HFFc6 (cell line): ENCODE results near the gene PRKCE. TPM values are rescaled to one million over a fixed set of nuclear protein-coding genes. Genes with fewer than 3 reads are reported as not detected.

Source experiments
- DNase-seq: peaks from one replicate; pipeline ENCODE4 v3.0.0-alpha.2; 2018
- H3K27ac Mint-ChIP-seq: 2 replicates; pipeline ENCODE4 v1.8.0; 2020; ENCODE audit warnings: mild to moderate bottlenecking, mixed read lengths
- H3K27me3 Mint-ChIP-seq: 2 replicates; pipeline ENCODE4 v1.8.0; 2021; ENCODE audit warnings: mild to moderate bottlenecking, moderate library complexity, mixed read lengths; ENCODE audit not compliant: insufficient read depth
- H3K36me3 Mint-ChIP-seq: 2 replicates; pipeline ENCODE4 v1.8.0; 2021; ENCODE audit warnings: low read depth, mixed read lengths
- H3K4me1 Mint-ChIP-seq: 2 replicates; pipeline ENCODE4 v1.8.0; 2020; ENCODE audit warnings: low read depth, mixed read lengths
- H3K4me3 Mint-ChIP-seq: 2 replicates; pipeline ENCODE4 v1.8.0; 2020; ENCODE audit warnings: mild to moderate bottlenecking, moderate library complexity, mixed read lengths
- H3K9me3 Mint-ChIP-seq: 2 replicates; pipeline ENCODE4 v1.8.0; 2020; ENCODE audit warnings: mild to moderate bottlenecking, mixed read lengths
- CTCF ChIP-seq: fragments of 200-600 bp; sonication (generic); IDR thresholded peaks from 2 replicates; pipeline ENCODE4 v1.5.0; 2021; ENCODE audit warnings: antibody characterized with exemption, mild to moderate bottlenecking
- total RNA-seq, 6 experiments: library from RNA; stranded (reverse); fragmentation: NEBNext Ultra II Directional; extraction: Animal tissue kit (Norgen Biotek cat#: 25700); gene quantifications; 2 replicates in 1 of 6; 3 replicates in 5 of 6; pipeline ENCODE4 v1.2.3, GENCODE V29; 2021

Gene PRKCE
- total RNA-seq, 6 experiments from 2014 or later = 10.8 to 13.7 (median 12.0) TPM

- Mint-ChIP-seq H3K4me1 (peaks cover 30% of the 10 kb centered on the region), H3K27ac (no peak overlapping the region), H3K27me3 (peaks cover 3% of the 10 kb centered on the region), H3K36me3 (no peaks in the 10 kb centered on the region), H3K4me3 (peak overlapping the region; percentile 98; the same call in 1 of the 2 replicates), H3K9me3 (no peaks in the 10 kb centered on the region)
- no peak for DNase-seq
- no peak for TF ChIP-seq CTCF
These were observed 2.8 kb downstream of the PRKCE start for GRCh38 chr2:45654250-45654649.

GRCh38 chr2:45661828-45662227, 10.4 kb downstream of the PRKCE start:
- no peak overlapping the region for H3K4me3 Mint-ChIP-seq
- no peaks in the 10 kb centered on the region for H3K36me3 Mint-ChIP-seq
- peaks cover 7% of the 10 kb centered on the region for H3K4me1 Mint-ChIP-seq
- H3K9me3 Mint-ChIP-seq = no peaks in the 10 kb centered on the region
- H3K27me3 Mint-ChIP-seq = no peaks in the 10 kb centered on the region
- TF ChIP-seq CTCF = no peak
- no peak overlapping the region for H3K27ac Mint-ChIP-seq
- no peak for DNase-seq

- no peak overlapping the region for H3K4me3 Mint-ChIP-seq
- no peak overlapping the region for H3K27ac Mint-ChIP-seq
- H3K27me3 Mint-ChIP-seq = no peaks in the 10 kb centered on the region
- DNase-seq = no peak
- peaks cover 20% of the 10 kb centered on the region for H3K4me1 Mint-ChIP-seq
- TF ChIP-seq CTCF = no peak
- no peaks in the 10 kb centered on the region for H3K9me3 Mint-ChIP-seq
- no peaks in the 10 kb centered on the region for H3K36me3 Mint-ChIP-seq
These were observed 13.3 kb downstream of the PRKCE start for GRCh38 chr2:45664635-45665261.

- no peak overlapping the region; the same call in 1 of the 2 replicates for H3K27ac Mint-ChIP-seq
- no peaks in the 10 kb centered on the region for H3K36me3 Mint-ChIP-seq
- H3K9me3 Mint-ChIP-seq = no peaks in the 10 kb centered on the region
- TF ChIP-seq CTCF = no peak
- no peak for DNase-seq
- H3K27me3 Mint-ChIP-seq = no peaks in the 10 kb centered on the region
- H3K4me3 Mint-ChIP-seq = no peak overlapping the region
- H3K4me1 Mint-ChIP-seq = peaks cover 20% of the 10 kb centered on the region
These were observed 17.0 kb downstream of the PRKCE start for GRCh38 chr2:45668509-45668908.

- H3K4me3 Mint-ChIP-seq = peak overlapping the region; percentile 31; the same call in 1 of the 2 replicates
- TF ChIP-seq CTCF = no peak
- no peak for DNase-seq
- peaks cover 23% of the 10 kb centered on the region for H3K4me1 Mint-ChIP-seq
- H3K27ac Mint-ChIP-seq = peak overlapping the region; percentile 77
- no peaks in the 10 kb centered on the region for H3K27me3 Mint-ChIP-seq
- H3K36me3 Mint-ChIP-seq = no peaks in the 10 kb centered on the region
- H3K9me3 Mint-ChIP-seq = no peaks in the 10 kb centered on the region
These were observed 17.6 kb downstream of the PRKCE start for GRCh38 chr2:45669032-45669486.
